ENCODE results near the gene GXYLT2.

GXYLT2 gene

GRCh38 chr3:73009008-73009407 is 121.2 kb downstream of the GXYLT2 start:
- ATAC-seq (ENCODE audit: insufficient read depth, low read depth) (no peak), DNase-seq (no peak)
- Histone ChIP-seq H3K79me2 (ENCODE audit: insufficient read depth, low read length) (peaks cover 98% of the 10 kb centered on the region), H3K36me3 (ENCODE audit: insufficient read depth, low read length) (peaks cover 82% of the 10 kb centered on the region), H3K4me2 (ENCODE audit: insufficient read depth, low read length) (no peak overlapping the region), H3K27ac (ENCODE audit: low read length) (no peak overlapping the region), H3K27me3 (ENCODE audit: insufficient read depth, low read length, poor library complexity) (no peaks in the 10 kb centered on the region), H4K20me1 (ENCODE audit: insufficient read depth, low read length) (peaks cover 92% of the 10 kb centered on the region), H2AFZ (ENCODE audit: low read depth, low read length) (no peak overlapping the region), H3K9ac (ENCODE audit: low read depth, low read length) (no peak overlapping the region), H3K9me3 (ENCODE audit: insufficient read depth, low read length, severe bottlenecking) (no peaks in the 10 kb centered on the region), H3K4me1 (ENCODE audit: insufficient read depth, low read length) (peaks cover 14% of the 10 kb centered on the region), H3K4me3 (ENCODE audit: low read depth in 1 of 2, low read length in 2 of 2) (no peak overlapping the region)
- TF ChIP-seq EZH2 (IDR thresholded peaks at IDR 0.05; ENCODE audit: borderline replicate concordance, low read depth, low read length, severe bottlenecking) (no peak), CTCF (IDR thresholded peaks at IDR 0.05; ENCODE audit: borderline replicate concordance, extremely low read depth, low read length, poor library complexity, severe bottlenecking) (no peak)

- ATAC-seq (ENCODE audit: insufficient read depth, low read depth) (no peak), DNase-seq (no peak)
- H3K27me3 ChIP-seq (ENCODE audit: insufficient read depth, low read length, poor library complexity) = no peaks in the 10 kb centered on the region
- no peak overlapping the region for H2AFZ ChIP-seq (ENCODE audit: low read depth, low read length)
- no peaks in the 10 kb centered on the region for H3K9me3 ChIP-seq (ENCODE audit: insufficient read depth, low read length, severe bottlenecking)
- peaks cover 80% of the 10 kb centered on the region for H3K36me3 ChIP-seq (ENCODE audit: insufficient read depth, low read length)
- no peak overlapping the region for H3K27ac ChIP-seq (ENCODE audit: low read length)
- H3K4me3 ChIP-seq (ENCODE audit: low read depth in 1 of 2, low read length in 2 of 2) = no peak overlapping the region
- peaks cover 97% of the 10 kb centered on the region for H3K79me2 ChIP-seq (ENCODE audit: insufficient read depth, low read length)
- H3K9ac ChIP-seq (ENCODE audit: low read depth, low read length) = no peak overlapping the region
- no peak for TF ChIP-seq CTCF (IDR thresholded peaks at IDR 0.05; ENCODE audit: borderline replicate concordance, extremely low read depth, low read length, poor library complexity, severe bottlenecking)
- no peak for TF ChIP-seq EZH2 (IDR thresholded peaks at IDR 0.05; ENCODE audit: borderline replicate concordance, low read depth, low read length, severe bottlenecking)
- no peak overlapping the region for H3K4me2 ChIP-seq (ENCODE audit: insufficient read depth, low read length)
- peaks cover 92% of the 10 kb centered on the region for H4K20me1 ChIP-seq (ENCODE audit: insufficient read depth, low read length)
- H3K4me1 ChIP-seq (ENCODE audit: insufficient read depth, low read length) = peaks cover 7% of the 10 kb centered on the region; the same call in 1 of the 2 replicates
These were observed 121.9 kb downstream of the GXYLT2 start for GRCh38 chr3:73009750-73010149.

DNA sequence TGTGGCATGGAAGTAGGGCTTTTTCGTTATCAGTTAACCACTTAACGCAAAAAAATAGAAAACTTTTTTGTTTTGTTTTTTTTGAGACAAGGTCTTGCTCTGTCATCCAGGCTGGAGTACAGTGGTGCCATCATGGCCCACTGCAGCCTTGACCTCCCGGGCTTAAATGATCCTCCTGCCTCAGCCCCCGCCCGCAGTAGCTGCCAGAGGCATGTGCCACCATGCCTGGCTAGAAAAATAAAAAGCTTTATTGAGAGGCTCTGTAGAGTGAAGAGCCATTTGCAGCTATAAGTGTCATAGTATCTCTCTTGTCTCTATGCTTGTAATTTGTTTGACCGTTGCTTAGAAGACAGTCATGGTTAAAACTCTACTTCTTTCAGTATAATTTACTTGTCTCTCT is 122.3 kb downstream of the GXYLT2 start:
- Histone ChIP-seq H3K4me3 (ENCODE audit: low read depth in 1 of 2, low read length in 2 of 2) (no peak overlapping the region), H3K36me3 (ENCODE audit: insufficient read depth, low read length) (peaks cover 81% of the 10 kb centered on the region), H3K9ac (ENCODE audit: low read depth, low read length) (no peak overlapping the region), H4K20me1 (ENCODE audit: insufficient read depth, low read length) (peaks cover 92% of the 10 kb centered on the region), H2AFZ (ENCODE audit: low read depth, low read length) (no peak overlapping the region), H3K4me1 (ENCODE audit: insufficient read depth, low read length) (peaks cover 7% of the 10 kb centered on the region; the same call in 1 of the 2 replicates), H3K27ac (ENCODE audit: low read length) (no peak overlapping the region), H3K4me2 (ENCODE audit: insufficient read depth, low read length) (no peak overlapping the region), H3K27me3 (ENCODE audit: insufficient read depth, low read length, poor library complexity) (no peaks in the 10 kb centered on the region), H3K79me2 (ENCODE audit: insufficient read depth, low read length) (peaks cover 97% of the 10 kb centered on the region), H3K9me3 (ENCODE audit: insufficient read depth, low read length, severe bottlenecking) (no peaks in the 10 kb centered on the region)
- no peak for TF ChIP-seq CTCF (IDR thresholded peaks at IDR 0.05; ENCODE audit: borderline replicate concordance, extremely low read depth, low read length, poor library complexity, severe bottlenecking)
- no peak for TF ChIP-seq EZH2 (IDR thresholded peaks at IDR 0.05; ENCODE audit: borderline replicate concordance, low read depth, low read length, severe bottlenecking)
- ATAC-seq (ENCODE audit: insufficient read depth, low read depth) (no peak), DNase-seq (no peak)

- Histone ChIP-seq H3K4me1 (ENCODE audit: insufficient read depth, low read length) (0 out of 2 replicates have a peak, but pooled peaks cover 3% of the 10 kb centered on the region), H3K4me2 (ENCODE audit: insufficient read depth, low read length) (no peak overlapping the region), H3K9me3 (ENCODE audit: insufficient read depth, low read length, severe bottlenecking) (no peaks in the 10 kb centered on the region), H3K9ac (ENCODE audit: low read depth, low read length) (no peak overlapping the region), H3K79me2 (ENCODE audit: insufficient read depth, low read length) (peaks cover 96% of the 10 kb centered on the region), H2AFZ (ENCODE audit: low read depth, low read length) (no peak overlapping the region), H4K20me1 (ENCODE audit: insufficient read depth, low read length) (peaks cover 87% of the 10 kb centered on the region), H3K27ac (ENCODE audit: low read length) (no peak overlapping the region), H3K36me3 (ENCODE audit: insufficient read depth, low read length) (peaks cover 36% of the 10 kb centered on the region), H3K4me3 (ENCODE audit: low read depth in 1 of 2, low read length in 2 of 2) (no peak overlapping the region), H3K27me3 (ENCODE audit: insufficient read depth, low read length, poor library complexity) (no peaks in the 10 kb centered on the region)
- ATAC-seq (ENCODE audit: insufficient read depth, low read depth) (no peak), DNase-seq (no peak)
- TF ChIP-seq EZH2 (IDR thresholded peaks at IDR 0.05; ENCODE audit: borderline replicate concordance, low read depth, low read length, severe bottlenecking) (no peak), CTCF (IDR thresholded peaks at IDR 0.05; ENCODE audit: borderline replicate concordance, extremely low read depth, low read length, poor library complexity, severe bottlenecking) (no peak)
These were observed 130.5 kb downstream of the GXYLT2 start for GRCh38 chr3:73018298-73018697.

Measured in DND-41 (cell line).